PFSK-1 (cell line): ENCODE data around the gene ACD.

ENCODE experiments used
- FOXP2 ChIP-seq: optimal IDR thresholded peaks from 2 replicates; pipeline ENCODE3; 2011; ENCODE audit warnings: borderline replicate concordance, control low read depth, inconsistent platforms; ENCODE audit not compliant: insufficient read depth; ENCODE audit errors: extremely low read length, extremely low read depth
- POLR2AphosphoS5 ChIP-seq: IDR thresholded peaks from 2 replicates; pipeline ENCODE4 v1.6.1; 2012; ENCODE audit warnings: low read depth, mild to moderate bottlenecking, control low read depth, low read length, moderate library complexity
- REST ChIP-seq, 2 experiments: IDR thresholded peaks; 2 replicates each; pipeline versions ENCODE4 v1.6.1 to v1.8.0; 2011 to 2012; ENCODE audit warnings: low read depth in 2 of 2, low read length in 2 of 2, control low read depth in 1 of 2, inconsistent platforms in 1 of 2, mild to moderate bottlenecking in 1 of 2, moderate library complexity in 1 of 2; ENCODE audit not compliant: insufficient read depth in 1 of 2
- SIN3A ChIP-seq: IDR thresholded peaks from 2 replicates; pipeline ENCODE4 v1.6.1; 2012; ENCODE audit warnings: mild to moderate bottlenecking, low read length, moderate library complexity, borderline replicate concordance; ENCODE audit not compliant: insufficient read depth
- TAF1 ChIP-seq: IDR thresholded peaks from 2 replicates; pipeline ENCODE4 v1.6.1; 2012; ENCODE audit warnings: low read length, control low read depth, borderline replicate concordance; ENCODE audit not compliant: insufficient read depth

Gene ACD

GRCh38 chr16:67678354-67679023 is 18.4 kb upstream of the ACD start:
- TF ChIP-seq POLR2AphosphoS5: no peak
- no peak for TF ChIP-seq REST (IDR thresholded peaks at IDR 0.05; ENCODE audit: insufficient read depth in 1 of 2, low read depth in 2 of 2, low read length in 2 of 2)
- no peak for TF ChIP-seq FOXP2
- no peak for TF ChIP-seq SIN3A
- no peak for TF ChIP-seq TAF1

- TF ChIP-seq TAF1 (no peak), POLR2AphosphoS5 (no peak), FOXP2 (no peak), REST (IDR thresholded peaks at IDR 0.05; ENCODE audit: insufficient read depth in 1 of 2, low read depth in 2 of 2, low read length in 2 of 2) (no peak), SIN3A (no peak)
These were observed 17.7 kb upstream of the ACD start for GRCh38 chr16:67677712-67678111.

GRCh38 chr16:67676939-67677338 is 16.9 kb upstream of the ACD start:
- no peak for TF ChIP-seq TAF1
- TF ChIP-seq REST (IDR thresholded peaks at IDR 0.05; ENCODE audit: insufficient read depth in 1 of 2, low read depth in 2 of 2, low read length in 2 of 2): no peak
- TF ChIP-seq SIN3A: no peak
- no peak for TF ChIP-seq POLR2AphosphoS5
- TF ChIP-seq FOXP2: no peak

- no peak for TF ChIP-seq SIN3A
- TF ChIP-seq POLR2AphosphoS5: no peak
- TF ChIP-seq TAF1: no peak
- TF ChIP-seq REST (IDR thresholded peaks at IDR 0.05; ENCODE audit: insufficient read depth in 1 of 2, low read depth in 2 of 2, low read length in 2 of 2): no peak
- TF ChIP-seq FOXP2: no peak
These were observed 16.5 kb upstream of the ACD start for GRCh38 chr16:67676516-67676915.

- TF ChIP-seq REST (IDR thresholded peaks at IDR 0.05; ENCODE audit: insufficient read depth in 1 of 2, low read depth in 2 of 2, low read length in 2 of 2) (no peak), POLR2AphosphoS5 (no peak), TAF1 (no peak), FOXP2 (no peak)
These were observed 15.9 kb upstream of the ACD start for GRCh38 chr16:67675999-67676398.
